GM18951 (cell line): Measurements from ENCODE around the gene RAI14.

ENCODE experiments used
- POLR2A ChIP-seq: IDR thresholded peaks from 4 replicates; pipeline ENCODE4 v1.6.1; 2011; ENCODE audit warnings: mild to moderate bottlenecking; ENCODE audit not compliant: insufficient read length, insufficient read depth; ENCODE audit errors: extremely low read depth
- in situ Hi-C: fragments of 300-500 bp; cut with MboI; formaldehyde crosslinking; loops from one replicate; pipeline ENCODE4 v1.12.0; 2022; ENCODE audit warnings: low sequenced_read_pairs, mixed read lengths, inconsistent platforms; ENCODE audit not compliant: unreplicated experiment

The RAI14 gene

DNA sequence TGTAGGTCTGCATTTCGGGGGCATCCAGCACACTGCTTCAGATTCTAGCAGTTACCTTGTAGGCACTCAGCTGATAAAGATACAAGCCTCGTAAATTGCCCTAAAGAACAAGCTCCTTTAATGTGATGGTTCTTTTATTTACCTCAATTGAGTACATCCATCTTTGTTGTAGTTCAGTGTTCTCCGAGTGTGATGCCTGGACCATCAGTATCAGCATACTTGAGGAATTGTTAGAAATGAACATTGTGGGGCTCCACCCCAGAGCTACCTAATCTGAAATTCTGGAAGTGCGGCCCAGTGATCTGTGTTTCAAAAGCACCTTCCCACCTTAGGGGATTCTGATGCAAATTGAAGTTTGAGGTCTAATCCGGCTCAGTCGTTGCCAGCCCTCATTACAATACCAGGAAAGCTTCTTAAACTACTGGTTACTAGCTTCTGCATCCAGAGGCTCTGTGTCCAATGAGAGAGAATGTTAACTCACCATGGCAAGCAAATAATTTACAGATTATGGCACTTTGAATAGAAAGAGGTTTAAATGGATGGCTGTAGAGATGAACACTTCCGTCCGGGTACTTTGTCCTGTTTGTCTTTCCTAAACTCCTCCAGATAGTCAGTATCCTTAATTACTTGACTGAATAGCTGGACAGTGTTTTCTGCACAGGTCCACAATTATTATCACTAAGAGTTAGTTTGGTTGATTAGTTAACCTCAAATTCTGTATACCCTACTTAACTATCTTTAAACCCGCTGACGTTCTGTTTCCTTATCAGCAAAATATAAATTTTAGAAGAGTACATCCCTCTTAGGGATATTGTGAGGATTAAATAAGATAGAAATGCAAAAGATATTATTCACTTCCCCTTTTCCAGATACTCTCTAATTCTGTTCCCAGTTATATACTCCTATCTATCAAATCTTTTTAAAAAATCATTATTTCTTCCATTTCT lies 47.9 kb downstream of the RAI14 start:
- TF ChIP-seq POLR2A: no peak
- in situ Hi-C loops: no loop called here

DNA sequence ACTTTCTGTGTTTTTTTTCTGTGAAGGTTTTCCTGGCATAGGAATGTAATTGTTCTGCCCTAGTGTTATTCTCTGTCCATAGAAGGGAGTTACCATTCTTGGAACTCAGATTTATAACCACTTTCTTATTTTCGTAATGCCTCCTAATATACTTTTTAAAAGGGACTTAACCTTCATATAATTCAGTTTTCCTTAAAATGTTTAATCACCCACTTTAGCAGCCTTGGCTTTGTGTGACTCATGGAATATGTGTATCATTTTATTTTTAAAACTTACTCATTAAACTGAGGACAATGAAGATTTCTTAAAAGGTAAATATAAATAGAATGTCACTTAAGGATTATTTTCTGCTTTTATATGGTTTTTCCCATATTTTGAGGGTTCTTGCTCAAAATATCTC lies 50.0 kb downstream of the RAI14 start:
- in situ Hi-C loops: no loop called here
- TF ChIP-seq POLR2A: no peak

DNA sequence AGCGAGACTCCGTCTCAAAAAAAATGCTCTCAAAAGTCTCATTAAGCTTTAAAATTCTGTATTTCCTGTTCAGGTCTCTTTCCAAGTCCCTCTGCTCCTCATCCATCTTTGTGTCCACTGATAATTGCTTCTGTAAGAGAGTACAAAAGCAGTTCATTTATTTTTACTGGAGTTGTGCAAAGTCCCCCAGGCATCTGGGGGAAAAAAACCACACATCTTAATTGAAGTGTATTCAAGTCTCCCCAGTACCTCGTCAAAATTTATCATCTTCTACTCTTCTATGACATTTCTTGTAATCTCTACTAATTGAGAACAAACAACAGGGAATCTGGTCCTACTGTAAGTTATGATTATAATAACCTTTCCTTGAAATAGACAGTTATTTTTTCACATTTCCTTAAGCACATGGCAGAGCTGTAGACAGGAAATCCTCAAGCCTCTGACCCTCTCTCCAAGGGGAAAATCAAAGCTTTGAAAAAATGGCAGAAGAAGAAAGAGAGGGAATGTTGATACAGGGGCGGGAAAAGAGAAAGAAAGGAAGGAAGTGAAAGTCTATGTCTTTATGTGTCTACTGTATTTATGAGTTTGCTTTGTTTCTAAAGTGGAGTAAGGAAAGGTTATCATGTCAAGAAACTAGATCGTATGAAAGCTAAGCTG lies 51.5 kb downstream of the RAI14 start:
- in situ Hi-C loops: no loop called here
- TF ChIP-seq POLR2A: no peak

DNA sequence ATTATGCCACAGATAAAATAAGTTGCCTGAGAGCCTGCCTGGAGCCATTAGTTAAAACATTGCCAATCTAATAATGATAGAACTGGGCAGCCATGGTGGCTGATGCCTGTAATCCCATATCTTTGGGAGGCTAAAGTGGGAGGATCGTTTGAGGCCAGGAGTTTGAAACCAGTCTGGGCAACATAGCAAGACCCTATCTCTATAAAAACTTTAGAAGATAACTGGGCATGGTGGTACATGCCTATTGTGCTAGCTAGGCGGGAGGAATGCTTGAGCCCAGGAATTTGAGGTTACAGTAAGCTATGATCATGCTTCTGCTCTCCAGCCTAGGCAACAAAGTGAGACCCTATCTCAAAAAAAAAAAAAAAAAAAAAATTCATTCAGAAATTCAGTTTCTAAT lies 52.6 kb downstream of the RAI14 start:
- in situ Hi-C loops: no loop called here
- no peak for TF ChIP-seq POLR2A

DNA sequence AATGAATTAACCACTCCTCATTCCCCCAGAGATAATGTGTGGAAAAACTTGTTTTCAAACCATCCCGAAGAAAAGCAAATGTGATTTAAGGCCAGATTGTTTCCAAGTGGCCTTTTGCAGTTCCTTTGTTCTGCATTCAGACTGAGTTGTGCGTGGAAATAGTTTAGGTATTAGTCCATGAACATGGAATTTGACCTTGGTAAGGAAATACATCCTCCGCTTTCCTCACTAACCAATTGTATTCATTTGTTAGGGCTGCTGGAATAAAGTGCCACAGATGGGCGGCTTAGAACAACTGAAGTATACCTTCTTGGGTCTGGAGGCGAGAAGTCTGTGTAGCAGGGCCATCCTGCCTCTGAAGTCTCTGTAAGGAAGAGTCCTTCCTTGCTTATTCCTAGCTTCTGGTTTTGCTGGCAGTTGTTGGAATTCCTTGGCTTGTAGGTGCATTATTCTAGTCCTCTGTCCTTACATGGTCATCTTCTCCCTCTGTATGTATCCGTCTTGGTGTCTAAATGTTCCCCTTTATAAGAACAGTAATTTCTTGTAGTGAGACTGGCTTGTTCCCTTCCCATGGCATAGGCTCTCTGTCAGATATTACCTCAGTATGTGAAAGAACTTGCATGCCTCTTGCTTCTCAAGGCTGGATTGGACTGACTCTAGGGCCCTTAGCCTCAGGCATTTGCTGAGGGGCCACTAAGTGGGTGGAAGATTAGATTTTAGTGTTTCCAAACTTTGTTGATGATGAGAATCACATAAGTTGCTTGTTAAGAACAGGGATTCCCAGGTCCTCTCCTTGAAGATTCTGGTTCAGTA lies 53.9 kb downstream of the RAI14 start:
- TF ChIP-seq POLR2A: no peak
- in situ Hi-C loops: no loop called here

DNA sequence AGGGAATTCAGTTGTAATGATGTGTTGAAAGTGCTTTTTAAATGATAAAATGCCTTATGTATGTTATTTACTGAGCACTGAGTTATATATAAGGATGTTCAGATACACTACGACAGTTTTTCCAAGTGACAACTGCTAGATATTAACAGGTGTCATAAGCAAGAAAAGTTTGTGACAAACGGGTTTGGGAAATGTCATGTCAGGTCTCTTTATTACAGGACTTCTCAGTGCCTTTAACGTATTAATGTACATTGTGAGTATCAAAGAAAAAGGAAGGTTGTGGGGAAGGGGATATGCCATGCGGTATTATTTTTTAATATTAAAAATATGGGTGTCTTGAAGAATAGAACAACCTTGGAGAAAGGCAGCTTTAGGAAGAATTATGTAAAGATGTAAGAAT lies 56.4 kb downstream of the RAI14 start:
- in situ Hi-C loops: no loop called here

DNA sequence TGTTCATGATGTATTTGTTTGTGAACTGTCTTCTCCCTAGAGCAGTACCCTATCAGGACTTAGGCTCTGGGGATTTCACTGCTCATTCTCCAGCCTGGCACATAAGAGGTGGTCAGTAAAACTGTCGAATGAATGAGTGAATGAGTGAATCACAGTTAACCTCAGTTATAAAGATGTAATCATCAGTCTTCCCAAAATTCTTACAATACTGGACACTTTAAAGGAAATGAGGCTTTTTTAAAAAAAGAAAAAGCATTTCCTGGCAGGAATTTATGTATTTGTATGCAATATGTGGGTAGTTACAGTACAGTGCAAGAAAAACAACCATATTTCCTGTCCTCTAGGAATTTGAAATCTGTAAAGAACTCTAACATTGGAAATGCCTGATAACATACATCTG lies 59.6 kb downstream of the RAI14 start:
- TF ChIP-seq POLR2A: no peak
- in situ Hi-C loops: no loop called here

More for the DNA sequence above, 56.4 kb downstream of the RAI14 start:
- TF ChIP-seq POLR2A: no peak

DNA sequence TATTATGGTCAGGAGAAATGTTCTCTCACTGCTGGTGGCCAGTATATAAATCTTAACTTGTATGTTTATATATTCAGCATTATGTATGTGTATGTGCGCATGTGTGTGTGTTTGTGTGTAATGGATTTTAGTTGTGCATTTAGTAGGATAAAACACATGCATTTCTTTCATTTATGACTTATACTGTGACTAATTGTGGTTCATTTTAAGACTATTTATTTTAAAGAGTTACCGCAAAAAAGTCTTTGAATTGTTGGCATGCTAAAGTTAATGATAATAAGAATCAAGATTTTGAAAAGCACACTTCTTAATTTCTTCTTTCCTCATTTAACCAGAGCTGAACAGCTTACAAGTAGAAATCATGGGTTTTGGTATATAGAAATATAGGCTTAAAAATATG lies 60.9 kb downstream of the RAI14 start:
- in situ Hi-C loops: no loop called here
- no peak for TF ChIP-seq POLR2A

DNA sequence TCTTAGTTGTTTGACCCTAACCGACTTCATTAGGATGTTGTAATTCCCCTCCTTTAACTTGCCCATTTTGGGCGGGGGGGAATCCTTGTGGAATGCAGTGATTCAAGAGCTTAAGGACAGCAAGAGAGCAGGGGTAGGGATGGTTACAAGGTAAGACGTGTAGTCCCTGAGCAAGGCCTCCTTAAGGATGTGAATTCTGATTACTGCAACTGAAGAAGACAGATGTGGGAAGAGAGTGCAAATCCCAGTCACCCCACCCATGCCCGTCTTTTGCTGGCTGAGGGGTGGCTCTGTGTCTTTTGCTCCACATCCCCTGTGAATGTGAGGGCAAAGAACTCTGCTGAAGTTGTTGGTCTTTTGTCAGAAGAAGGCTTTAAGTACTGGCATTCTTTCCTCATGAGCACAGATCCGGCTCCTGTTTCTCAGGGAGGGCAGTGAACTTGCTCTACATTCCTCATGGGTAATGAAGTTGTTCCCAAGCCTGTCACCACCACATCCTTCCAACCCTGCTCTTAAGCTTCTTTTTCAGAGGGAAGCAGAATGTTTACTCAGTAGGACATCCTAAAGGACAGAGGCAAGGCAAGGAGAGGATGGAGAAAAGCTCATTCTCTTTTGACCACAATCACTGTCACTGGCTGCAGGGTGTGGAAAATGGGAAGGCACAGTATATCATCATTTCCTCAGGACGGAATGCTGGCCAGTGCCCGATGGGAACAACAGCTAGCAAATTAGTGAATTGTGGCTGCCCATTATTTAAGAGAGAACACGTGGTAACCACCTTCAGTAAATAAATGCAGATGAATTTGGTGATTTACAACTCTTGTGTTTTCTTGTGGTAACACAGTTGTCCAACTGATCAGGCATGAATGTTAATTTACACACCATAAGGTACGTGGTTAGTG lies 61.5 kb downstream of the RAI14 start:
- no peak for TF ChIP-seq POLR2A

DNA sequence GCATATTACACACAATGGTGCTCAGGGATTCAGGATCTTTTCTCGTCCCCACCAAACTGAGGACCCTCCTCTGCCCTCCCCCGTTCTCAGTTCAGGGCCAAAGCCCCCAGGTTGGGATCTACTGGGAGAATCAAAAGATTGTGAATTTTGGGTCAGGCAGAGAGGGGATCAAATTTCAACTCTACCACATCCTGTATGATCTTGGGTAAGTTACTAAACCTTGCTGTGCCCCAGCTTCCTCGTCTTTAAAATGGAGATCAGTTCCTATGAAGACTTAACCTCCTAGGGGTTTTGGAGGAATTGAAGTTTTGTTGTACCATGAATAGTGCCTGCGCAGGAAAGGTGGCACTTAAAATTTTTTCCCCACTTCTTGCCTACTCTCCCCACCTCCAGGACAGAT lies 62.4 kb downstream of the RAI14 start:
- in situ Hi-C loops: no loop called here
- TF ChIP-seq POLR2A: no peak

More for the DNA sequence above, 61.5 kb downstream of the RAI14 start:
- in situ Hi-C loops: no loop called here

DNA sequence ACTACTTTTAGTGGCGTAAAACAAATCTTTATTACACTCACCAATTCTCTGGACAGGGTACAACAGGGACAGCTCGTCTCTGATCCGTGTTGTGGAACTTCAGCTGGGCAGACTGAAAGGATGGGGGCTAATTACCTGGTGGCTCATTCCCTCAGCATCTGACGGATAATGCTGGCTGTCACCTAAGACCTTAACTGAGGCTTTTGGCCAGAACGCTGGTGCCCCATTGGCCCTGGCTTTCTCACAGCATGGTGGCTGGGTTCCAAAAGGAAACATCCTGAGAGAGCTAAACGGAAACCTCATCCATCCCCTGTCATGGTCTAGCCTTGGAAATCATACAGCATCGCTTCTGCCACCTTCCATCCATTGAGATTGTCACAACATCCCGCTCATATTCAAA lies 62.9 kb downstream of the RAI14 start:
- TF ChIP-seq POLR2A: no peak
- in situ Hi-C loops: no loop called here

DNA sequence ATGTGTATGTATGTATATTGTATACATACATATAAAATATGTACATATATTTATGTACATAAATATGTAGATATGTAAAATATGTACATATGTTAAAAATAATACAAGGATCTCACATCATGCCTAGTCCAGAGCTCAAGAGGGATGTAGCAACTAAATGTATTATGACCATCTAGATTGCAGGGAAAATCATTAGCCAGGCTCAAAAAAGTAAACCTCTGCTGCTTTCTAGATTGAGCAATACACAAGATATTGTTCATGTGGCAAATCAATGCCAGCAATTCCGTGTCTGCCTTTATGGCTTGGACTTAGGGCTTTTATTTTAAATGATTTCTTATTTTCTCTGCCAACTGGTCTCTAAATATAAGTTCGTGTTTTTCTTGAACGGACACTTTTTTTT lies 65.2 kb downstream of the RAI14 start:
- in situ Hi-C loops: no loop called here
- no peak for TF ChIP-seq POLR2A
